Fibroblast of skin of right quadriceps (primary cell): ENCODE measurements around the gene MYT1.
"Not testable (repeated sequence)": the region's sequence is repeated elsewhere in the genome, so short reads cannot be mapped to it uniquely, and the experiment has no call there.

Experiments
- DNase-seq: peaks from one replicate; pipeline ENCODE4 v3.0.0-alpha.2; 2013

MYT1 gene

GRCh38 chr20:64171211-64171610 lies 7.0 kb downstream of the MYT1 start:
- no peak for DNase-seq

GRCh38 chr20:64173116-64173515 lies 8.9 kb downstream of the MYT1 start:
- DNase-seq: no peak

- DNase-seq: no peak
Observed at GRCh38 chr20:64176551-64176950, 12.3 kb downstream of the MYT1 start.

GRCh38 chr20:64176971-64177370 lies 12.7 kb downstream of the MYT1 start:
- no peak for DNase-seq

- no peak for DNase-seq
Observed at GRCh38 chr20:64177384-64177783, 13.1 kb downstream of the MYT1 start.

- no peak for DNase-seq
Observed at GRCh38 chr20:64177787-64178186, 13.5 kb downstream of the MYT1 start.

GRCh38 chr20:64178925-64179324 lies 14.7 kb downstream of the MYT1 start:
- not testable (repeated sequence) for DNase-seq

GRCh38 chr20:64179805-64180204 lies 15.6 kb downstream of the MYT1 start:
- no peak for DNase-seq

GRCh38 chr20:64180673-64181072 lies 16.4 kb downstream of the MYT1 start:
- DNase-seq: no peak

- no peak for DNase-seq
Observed at GRCh38 chr20:64181391-64181790, 17.1 kb downstream of the MYT1 start.

GRCh38 chr20:64182146-64182865 lies 18.1 kb downstream of the MYT1 start:
- DNase-seq: no peak

GRCh38 chr20:64183313-64183712 lies 19.1 kb downstream of the MYT1 start:
- DNase-seq: no peak

GRCh38 chr20:64184795-64185194 lies 20.5 kb downstream of the MYT1 start:
- DNase-seq: no peak

- DNase-seq: no peak
Observed at GRCh38 chr20:64185276-64185900, 21.1 kb downstream of the MYT1 start.

GRCh38 chr20:64186071-64186598 lies 21.9 kb downstream of the MYT1 start:
- DNase-seq: no peak

GRCh38 chr20:64187213-64187612 lies 23.0 kb downstream of the MYT1 start:
- DNase-seq: not testable (repeated sequence)

- DNase-seq: no peak
Observed at GRCh38 chr20:64188091-64188490, 23.8 kb downstream of the MYT1 start.

GRCh38 chr20:64188682-64189529 lies 24.7 kb downstream of the MYT1 start:
- no peak for DNase-seq

- no peak for DNase-seq
Observed at GRCh38 chr20:64189530-64189966, 25.3 kb downstream of the MYT1 start.

GRCh38 chr20:64189986-64190385 lies 25.7 kb downstream of the MYT1 start:
- no peak for DNase-seq

- DNase-seq: no peak
Observed at GRCh38 chr20:64191002-64191401, 26.8 kb downstream of the MYT1 start.

GRCh38 chr20:64192406-64192805 lies 28.2 kb downstream of the MYT1 start:
- no peak for DNase-seq

- DNase-seq: no peak
Observed at GRCh38 chr20:64193058-64193457, 28.8 kb downstream of the MYT1 start.
